ENCODE data around the gene MDP1. TPM values are rescaled to one million over a fixed set of nuclear protein-coding genes. Genes with fewer than 3 reads are reported as not detected.
A peak's percentile ranks its signal among the peaks of the same experiment; 100 is the strongest.

The MDP1 gene
- total RNA-seq, 3 donors from 2014 or later: 11.1 to 14.8 (median 13.2) TPM

DNA sequence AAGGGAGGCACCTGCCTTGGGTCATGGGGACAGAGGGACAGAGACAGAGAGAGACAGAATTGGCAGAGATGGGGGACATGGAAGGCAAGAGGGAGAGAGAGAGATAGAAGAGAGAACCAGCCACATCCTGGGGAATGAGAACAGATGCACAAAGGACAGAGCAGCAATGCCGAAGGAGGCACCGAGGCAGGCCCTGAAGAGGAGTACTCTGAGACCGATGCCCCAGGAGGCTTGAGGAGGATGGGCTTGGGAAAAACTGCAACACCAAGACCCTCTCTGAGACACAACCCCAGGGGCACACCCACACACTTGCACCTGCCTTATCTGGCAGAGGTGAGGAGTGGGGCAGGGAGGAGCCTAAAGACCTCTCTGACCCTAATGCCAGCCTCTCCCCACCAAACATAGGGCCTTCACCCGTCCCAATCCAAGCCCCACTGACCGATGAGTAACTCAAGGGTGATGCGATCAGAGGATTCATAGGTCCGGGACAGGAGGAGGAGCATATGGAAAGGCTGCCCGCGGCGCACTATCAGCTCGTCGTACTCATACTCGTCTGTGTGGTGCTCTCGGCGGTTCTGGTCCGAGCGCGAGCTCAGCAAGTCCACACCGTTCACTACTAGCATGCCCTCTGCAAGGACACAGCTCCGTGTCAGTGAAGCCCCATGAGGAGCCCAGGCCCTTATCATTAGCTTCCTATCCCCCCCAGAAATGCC lies 45.5 kb upstream of the MDP1 start:
- H3K4me3 ChIP-seq: no peak overlapping the region
- TF ChIP-seq, protein P1, sequence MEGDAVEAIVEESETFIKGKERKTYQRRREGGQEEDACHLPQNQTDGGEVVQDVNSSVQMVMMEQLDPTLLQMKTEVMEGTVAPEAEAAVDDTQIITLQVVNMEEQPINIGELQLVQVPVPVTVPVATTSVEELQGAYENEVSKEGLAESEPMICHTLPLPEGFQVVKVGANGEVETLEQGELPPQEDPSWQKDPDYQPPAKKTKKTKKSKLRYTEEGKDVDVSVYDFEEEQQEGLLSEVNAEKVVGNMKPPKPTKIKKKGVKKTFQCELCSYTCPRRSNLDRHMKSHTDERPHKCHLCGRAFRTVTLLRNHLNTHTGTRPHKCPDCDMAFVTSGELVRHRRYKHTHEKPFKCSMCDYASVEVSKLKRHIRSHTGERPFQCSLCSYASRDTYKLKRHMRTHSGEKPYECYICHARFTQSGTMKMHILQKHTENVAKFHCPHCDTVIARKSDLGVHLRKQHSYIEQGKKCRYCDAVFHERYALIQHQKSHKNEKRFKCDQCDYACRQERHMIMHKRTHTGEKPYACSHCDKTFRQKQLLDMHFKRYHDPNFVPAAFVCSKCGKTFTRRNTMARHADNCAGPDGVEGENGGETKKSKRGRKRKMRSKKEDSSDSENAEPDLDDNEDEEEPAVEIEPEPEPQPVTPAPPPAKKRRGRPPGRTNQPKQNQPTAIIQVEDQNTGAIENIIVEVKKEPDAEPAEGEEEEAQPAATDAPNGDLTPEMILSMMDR (IDR thresholded peaks at IDR 0.05): no peak
- H3K4me1 ChIP-seq (ENCODE audit: low read depth): no peaks in the 10 kb centered on the region
- H3K36me3 ChIP-seq (ENCODE audit: low read depth): no peaks in the 10 kb centered on the region
- DNase-seq (peak in 1 of 3 donors; percentile 14), ATAC-seq (no peak)
- H3K9me3 ChIP-seq: no peaks in the 10 kb centered on the region
- intact Hi-C loops (cut with DNase I, micrococcal nuclease): no loop called here

DNA sequence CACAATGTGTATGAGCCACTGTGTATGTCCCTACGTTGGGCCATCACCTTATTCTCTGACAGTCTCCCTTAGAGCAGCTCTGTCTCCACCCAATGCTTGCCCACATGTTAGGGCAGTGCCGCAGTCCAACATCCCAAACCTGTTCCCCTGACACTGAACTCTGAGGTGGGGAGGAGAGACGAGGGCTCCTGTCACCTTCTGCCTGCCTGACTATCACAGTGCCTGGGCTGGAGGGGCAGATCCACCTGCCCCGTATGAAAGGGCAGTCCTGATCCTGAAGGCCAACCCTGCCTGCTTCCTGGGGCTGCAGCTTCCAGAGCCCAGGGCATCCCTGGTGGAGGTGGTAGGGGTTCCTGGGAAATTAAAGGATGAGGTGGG lies 44.9 kb upstream of the MDP1 start:
- Histone ChIP-seq H3K9me3 (no peaks in the 10 kb centered on the region), H3K4me3 (no peak overlapping the region), H3K36me3 (ENCODE audit: low read depth) (no peaks in the 10 kb centered on the region), H3K4me1 (ENCODE audit: low read depth) (no peaks in the 10 kb centered on the region)
- no peak for ATAC-seq
- TF ChIP-seq, protein P1 (IDR thresholded peaks at IDR 0.05): no peak
- DNase-seq: peak in 1 of 3 donors; percentile 5
- intact Hi-C loops (cut with DNase I, micrococcal nuclease): no loop called here

DNA sequence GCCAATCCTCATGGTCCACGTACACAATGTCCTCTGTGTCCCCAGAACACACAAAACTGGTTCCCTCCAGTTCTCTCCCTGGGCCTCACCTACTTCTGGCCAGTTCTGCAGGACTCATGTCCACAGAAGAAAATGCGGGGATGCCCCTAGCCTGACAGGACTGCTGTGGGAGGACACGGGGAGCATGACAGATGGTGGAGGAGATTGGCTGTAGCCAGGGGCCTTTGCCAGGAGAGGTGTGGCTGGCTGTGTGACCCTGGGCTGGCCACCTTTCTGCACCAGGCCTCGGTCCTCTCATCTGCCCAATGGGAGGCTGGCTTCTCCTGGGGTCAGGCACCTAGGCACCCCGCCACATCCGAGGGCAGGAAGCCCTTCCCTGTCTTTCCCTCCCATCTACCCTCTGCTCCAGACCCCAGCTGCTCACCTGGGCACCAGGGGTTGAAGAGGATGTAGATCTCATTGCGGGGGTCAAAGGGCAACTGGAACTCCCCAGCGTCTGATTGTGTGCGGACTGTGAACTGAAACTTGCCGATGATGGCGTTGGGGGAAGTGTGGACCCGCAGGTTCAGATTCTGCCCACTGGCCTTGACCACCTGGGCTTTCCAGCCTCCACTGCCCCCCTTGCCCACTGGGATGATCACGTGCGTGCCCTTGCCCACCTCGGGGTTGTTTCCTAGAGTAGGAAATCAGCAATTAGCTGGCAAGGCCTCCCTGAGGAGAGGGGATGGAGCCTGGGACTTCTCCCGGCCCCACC lies 44.3 kb upstream of the MDP1 start:
- Histone ChIP-seq H3K36me3 (ENCODE audit: low read depth) (no peaks in the 10 kb centered on the region), H3K4me3 (no peak overlapping the region), H3K4me1 (ENCODE audit: low read depth) (no peaks in the 10 kb centered on the region), H3K9me3 (no peaks in the 10 kb centered on the region)
- ATAC-seq (no peak), DNase-seq (peak in 1 of 3 donors; percentile 7)
- intact Hi-C loops (cut with DNase I, micrococcal nuclease): no loop called here
- TF ChIP-seq, protein P1 (IDR thresholded peaks at IDR 0.05): no peak

DNA sequence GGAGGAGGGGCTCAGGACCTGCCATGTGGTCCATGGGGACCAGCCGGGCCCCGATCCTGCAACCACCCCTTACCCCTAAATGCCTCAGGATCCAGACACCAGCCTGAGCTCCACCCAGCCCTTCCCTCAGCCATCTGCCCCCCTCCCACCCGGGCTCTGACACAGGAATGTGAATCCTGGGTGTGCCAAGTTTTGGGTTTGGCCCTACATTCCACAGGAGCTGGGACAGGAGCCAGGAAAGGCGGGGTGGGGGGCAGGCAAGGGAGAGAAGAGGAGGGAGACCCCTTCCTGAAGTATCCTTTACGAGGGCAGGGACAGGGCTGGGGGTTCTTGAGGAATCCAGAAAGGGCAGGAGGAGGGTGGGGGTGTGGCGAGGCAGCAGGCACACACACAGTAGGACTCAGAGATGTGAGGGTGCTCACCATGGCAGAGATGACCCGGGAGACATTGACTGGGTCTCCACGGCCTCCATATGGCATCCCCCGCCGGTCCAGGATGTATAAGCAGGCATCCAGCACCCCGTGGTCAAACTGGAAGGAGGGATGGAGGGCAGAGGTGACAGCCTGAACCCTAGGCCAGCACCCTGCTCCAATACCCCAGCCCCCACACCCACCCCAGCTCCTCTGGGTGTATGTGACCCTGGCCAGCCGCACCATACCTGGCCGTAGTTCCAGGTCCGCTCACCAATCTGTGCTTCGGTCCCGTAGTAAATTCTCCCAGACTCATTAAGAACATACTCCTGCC lies 43.6 kb upstream of the MDP1 start:
- Histone ChIP-seq H3K4me3 (no peak overlapping the region), H3K4me1 (ENCODE audit: low read depth) (no peaks in the 10 kb centered on the region), H3K36me3 (ENCODE audit: low read depth) (no peaks in the 10 kb centered on the region), H3K9me3 (no peaks in the 10 kb centered on the region)
- TF ChIP-seq, protein P1 (IDR thresholded peaks at IDR 0.05): no peak
- intact Hi-C loops (cut with DNase I, micrococcal nuclease): no loop called here
- ATAC-seq (no peak), DNase-seq (peak in 1 of 3 donors; percentile 18)

DNA sequence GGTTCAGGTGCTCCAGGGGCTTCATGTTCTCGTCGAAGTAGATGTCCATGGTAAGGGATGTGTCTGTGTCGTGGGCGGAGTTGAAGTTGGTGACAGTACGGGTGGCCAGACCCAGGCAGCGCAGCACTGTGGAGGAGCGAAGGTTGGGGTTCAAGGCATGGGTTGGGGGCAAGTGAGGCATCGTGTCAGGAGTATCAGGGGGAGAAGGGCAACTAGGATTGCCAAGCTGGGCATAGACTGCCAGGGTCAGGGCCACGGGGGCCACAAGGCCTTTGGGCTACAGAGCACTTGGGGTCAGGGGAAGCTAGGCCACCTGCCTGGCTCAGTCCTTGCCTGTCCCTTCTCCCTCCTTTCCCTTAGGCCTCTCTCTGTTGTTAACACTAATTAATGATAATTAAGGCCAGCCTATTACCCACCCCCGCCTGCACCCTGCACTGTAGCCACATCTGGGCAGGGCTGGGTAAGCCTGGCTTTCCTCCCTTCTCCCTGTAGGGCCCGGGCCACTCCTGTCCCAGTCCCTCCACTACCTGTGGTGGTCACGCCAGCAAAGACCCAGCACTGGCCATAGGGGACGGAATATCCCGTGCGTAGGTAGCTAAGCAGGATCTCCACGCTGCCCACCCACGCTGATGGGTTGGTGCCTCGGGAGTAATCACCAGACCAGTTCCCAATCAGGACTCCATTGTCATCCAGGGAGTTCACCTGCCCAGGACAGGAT lies 42.8 kb upstream of the MDP1 start:
- ATAC-seq: no peak
- intact Hi-C loops (cut with DNase I, micrococcal nuclease): no loop called here
- peak in 1 of 3 donors; percentile 15 for DNase-seq
- Histone ChIP-seq H3K4me3 (no peak overlapping the region), H3K9me3 (no peaks in the 10 kb centered on the region), H3K36me3 (ENCODE audit: low read depth) (no peaks in the 10 kb centered on the region), H3K4me1 (ENCODE audit: low read depth) (no peaks in the 10 kb centered on the region)
- TF ChIP-seq, protein P1 (IDR thresholded peaks at IDR 0.05): no peak

Measured in mucosa of descending colon (tissue), 3 donors.